Lung (tissue), 12 donors: ENCODE measurements around the gene ZNF385C. TPM values are rescaled to one million over a fixed set of nuclear protein-coding genes. Genes with fewer than 3 reads are reported as not detected.
"Not testable (repeated sequence)": the region's sequence is repeated elsewhere in the genome, so short reads cannot be mapped to it uniquely, and the experiment has no call there.

Experiments
- ATAC-seq: fragments of 200-7000 bp; cut with Tn5 transposase; one replicate; pipeline ENCODE4 v1.9.1; 2020; ENCODE audit warnings: moderate number of reproducible peaks; ENCODE audit not compliant: insufficient read depth, low FRiP score
- DNase-seq, 3 donors: peaks; one replicate each; pipeline ENCODE4 v3.0.0-alpha.2; 2013 to 2017
- H3K27ac ChIP-seq, 2 donors: one replicate each; pipeline ENCODE4 v1.5.1; 2013; ENCODE audit warnings: mild to moderate bottlenecking in 2 of 2, moderate library complexity in 2 of 2, control low read depth in 1 of 2, inconsistent platforms in 1 of 2, low read depth in 1 of 2, low read length in 1 of 2
- H3K27me3 ChIP-seq, 3 donors: one replicate each; pipeline ENCODE4 v1.5.1; 2013; ENCODE audit warnings: low read length in 2 of 3; ENCODE audit not compliant: control insufficient read depth in 3 of 3, insufficient read depth in 3 of 3
- H3K36me3 ChIP-seq, 4 donors: one replicate each; pipeline ENCODE4 v1.5.1; 2013; ENCODE audit warnings: low read length in 4 of 4, mild to moderate bottlenecking in 1 of 4, moderate library complexity in 1 of 4; ENCODE audit not compliant: control insufficient read depth in 4 of 4, insufficient read depth in 4 of 4
- H3K4me1 ChIP-seq, 5 donors: one replicate each; pipeline ENCODE4 v1.5.1; 2013; ENCODE audit warnings: low read length in 5 of 5, mild to moderate bottlenecking in 2 of 5, moderate library complexity in 1 of 5; ENCODE audit not compliant: control insufficient read depth in 5 of 5, insufficient read depth in 5 of 5
- H3K4me3 ChIP-seq: one replicate; pipeline ENCODE4 v1.5.1; 2013; ENCODE audit warnings: mild to moderate bottlenecking, control low read depth, moderate library complexity
- H3K9ac ChIP-seq, 2 donors: one replicate each; pipeline ENCODE4 v1.5.1; 2013; ENCODE audit warnings: low read length in 2 of 2, control low read depth in 1 of 2; ENCODE audit not compliant: insufficient read depth in 1 of 2
- H3K9me3 ChIP-seq, 4 donors: one replicate each; pipeline ENCODE4 v1.5.1; 2013; ENCODE audit warnings: low read length in 3 of 4, mild to moderate bottlenecking in 1 of 4, moderate library complexity in 1 of 4; ENCODE audit not compliant: control insufficient read depth in 4 of 4, insufficient read depth in 3 of 4
- CTCF ChIP-seq: IDR thresholded peaks from 2 replicates; pipeline ENCODE4 v1.5.1; 2012; ENCODE audit warnings: mild to moderate bottlenecking; ENCODE audit errors: control extremely low read depth, extremely low read depth
- WGBS, 2 donors: extraction: QIAGEN DNeasy Blood & Tissue Kit; methylation state at CpG; one replicate each; pipeline ENCODE4 v1.1.7; 2013; 5-methylcytosine and 5-hydroxymethylcytosine counted together
- polyA plus RNA-seq, 2 donors: library from polyadenylated mRNA; stranded (reverse); fragments of 200-250 nt; gene quantifications; one replicate each; pipeline ENCODE4 v1.2.1, GENCODE V29; 2013
- total RNA-seq, 2 donors: library from RNA; depleted of rRNA in 1 of 2; stranded (reverse); fragments of >200 nt in 1 of 2; gene quantifications; one replicate each; pipeline ENCODE4 v1.2.1, GENCODE V29; 2014 to 2021
- donor health status: control.
- donor health status: control.
- donor health status: Bipolar disorder and iron deficiency.
- donor health status: healthy.
- donor health status: DM: yes; HTN: yes; CAD: no.

Gene ZNF385C
- total and polyA plus RNA-seq, 4 donors, result 0.14 to 0.57 (median 0.37) TPM

- TF ChIP-seq CTCF, result no peak
- Histone ChIP-seq H3K27me3 (no peaks in the 10 kb centered on the region), H3K9me3 (no peaks in the 10 kb centered on the region), H3K9ac (no peak overlapping the region), H3K4me3 (no peak overlapping the region), H3K4me1 (peaks cover 7 to 21% (median 13%) of the 10 kb centered on the region in 5 donors), H3K27ac (peak overlapping the region in 1 of 2 donors; percentile 52), H3K36me3 (peaks cover 0 to 22% (median 3%) of the 10 kb centered on the region in 4 donors)
- DNase-seq (no peak), ATAC-seq (no peak)
- 82% methylated on average over 7 of the region's 7 CpGs for WGBS, 2 donors
These were observed 44.2 kb upstream of the ZNF385C start for GRCh38 chr17:42142371-42142896.

DNA sequence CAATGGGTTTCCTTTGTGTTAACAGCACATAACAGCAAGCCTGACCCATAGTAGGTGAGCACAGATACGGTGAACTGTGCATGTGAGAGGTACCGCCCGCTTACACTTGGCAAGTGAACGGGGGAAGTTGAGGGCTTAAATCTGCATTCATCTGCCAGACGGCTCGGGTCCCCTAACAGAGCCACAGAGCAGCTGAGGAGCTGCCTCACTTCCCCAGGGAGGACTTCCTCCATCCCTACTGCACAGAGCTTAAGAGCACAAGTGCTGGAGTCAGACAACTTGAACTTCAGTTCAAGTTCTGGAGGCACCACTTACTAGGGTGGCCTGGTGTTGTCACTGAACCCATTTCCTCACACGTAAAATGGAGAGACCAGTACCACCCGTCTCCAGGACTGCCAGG, 43.1 kb upstream of the ZNF385C start:
- DNase-seq (no peak), ATAC-seq (no peak)
- no peaks in the 10 kb centered on the region for H3K27me3 ChIP-seq
- peaks cover 0 to 20% (median 2%) of the 10 kb centered on the region in 4 donors for H3K36me3 ChIP-seq
- H3K4me3 ChIP-seq, result no peak overlapping the region
- H3K4me1 ChIP-seq, result peaks cover 7 to 26% (median 15%) of the 10 kb centered on the region in 5 donors
- no peak for TF ChIP-seq CTCF
- H3K27ac ChIP-seq, result no peak overlapping the region
- H3K9me3 ChIP-seq, result no peaks in the 10 kb centered on the region
- 44 to 71% methylated on average over 8 of the region's 8 CpGs for WGBS, 2 donors
- H3K9ac ChIP-seq, result no peak overlapping the region

GRCh38 chr17:42140690-42141089, 42.4 kb upstream of the ZNF385C start:
- not testable (repeated sequence) for H3K9me3 ChIP-seq, H3K4me3 ChIP-seq, H3K27me3 ChIP-seq, ATAC-seq, DNase-seq, H3K27ac ChIP-seq, H3K9ac ChIP-seq
- 94 to 97% methylated on average over 7 of the region's 7 CpGs for WGBS, 2 donors
- peaks cover 0 to 20% (median 2%) of the 10 kb centered on the region in 4 donors for H3K36me3 ChIP-seq
- H3K4me1 ChIP-seq, result peaks cover 7 to 30% (median 22%) of the 10 kb centered on the region in 5 donors

GRCh38 chr17:42138749-42139492, 40.6 kb upstream of the ZNF385C start:
- H3K27me3 ChIP-seq, result no peaks in the 10 kb centered on the region
- H3K27ac ChIP-seq, result peak overlapping the region; percentile 3 to 51
- H3K4me1 ChIP-seq, result peaks cover 16 to 38% (median 30%) of the 10 kb centered on the region in 5 donors
- DNase-seq (peak; percentile 25 to 69 (median 49)), ATAC-seq (no peak)
- peak overlapping the region in 1 of 2 donors; percentile 38 for H3K9ac ChIP-seq
- H3K9me3 ChIP-seq, result no peaks in the 10 kb centered on the region
- H3K36me3 ChIP-seq, result peaks cover 0 to 13% (median 1%) of the 10 kb centered on the region in 4 donors
- H3K4me3 ChIP-seq, result no peak overlapping the region
- TF ChIP-seq CTCF, result no peak
- WGBS, 2 donors, result 73 to 86% methylated on average over 7 of the region's 7 CpGs
